ENCODE data around the gene LPP. TPM values are rescaled to one million over a fixed set of nuclear protein-coding genes. Genes with fewer than 3 reads are reported as not detected.

Gene LPP
- total and polyA plus RNA-seq, 2 donors (not counting 1 experiment from before 2014, with no cell fraction given) = 7.6 to 81.7 TPM

DNA sequence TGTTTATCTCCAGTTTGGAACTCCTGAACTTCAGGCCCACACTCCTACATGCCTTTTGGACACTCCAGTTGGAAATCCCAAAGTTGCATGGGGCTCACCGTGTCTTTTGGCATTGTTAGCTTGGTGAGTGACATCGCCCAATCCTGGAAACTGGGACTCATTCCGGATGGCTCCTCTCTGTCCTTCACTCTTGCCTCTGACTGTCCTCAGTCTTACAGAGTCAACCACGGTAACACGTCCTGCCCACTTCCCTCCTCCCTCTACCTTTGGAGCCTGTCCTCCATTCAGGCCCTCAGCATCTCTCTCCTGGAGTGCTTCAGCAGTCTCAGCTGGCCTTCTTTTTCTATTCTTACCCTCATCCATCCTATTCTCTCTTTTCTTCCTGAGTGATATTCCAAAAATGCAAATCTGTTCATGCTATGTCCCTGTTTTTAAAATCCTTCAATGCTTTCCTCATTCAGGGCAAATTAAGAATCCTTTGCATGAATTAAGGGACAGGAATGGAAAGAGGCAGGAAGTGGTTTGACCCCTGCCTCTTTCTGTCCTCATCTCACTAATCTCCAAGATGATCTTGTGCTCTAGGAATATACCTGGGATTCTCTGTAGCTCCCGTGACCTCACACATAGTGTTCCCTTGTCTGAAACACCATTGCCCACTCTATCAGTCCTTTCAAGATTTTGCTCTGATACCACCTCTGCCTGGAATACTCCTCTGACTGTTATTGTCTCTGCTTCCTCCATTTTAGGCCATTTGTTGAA lies 42.5 kb downstream of the LPP start:
- no peak overlapping the region for H3K4me3 Mint-ChIP-seq
- H4K20me1 ChIP-seq (ENCODE audit: control insufficient read depth, insufficient read depth, low read length, poor library complexity, severe bottlenecking) = no peaks in the 10 kb centered on the region
- ChIA-PET CTCF (interaction anchor here (2.3 kb wide), 1 partner anchor 43 kb away, joined by 5 read pairs; the partner anchor contains the start of gene LPP), POLR2A (no interaction called here)
- H3K27ac ChIP-seq (ENCODE audit: low read length in 2 of 2) = no peak overlapping the region
- H3K4me1 ChIP-seq (ENCODE audit: control insufficient read depth in 2 of 2, insufficient read depth in 2 of 2, low read length in 2 of 2) = peaks cover 0 to 8% of the 10 kb centered on the region in 2 donors
- no peaks in the 10 kb centered on the region for H3K9me3 Mint-ChIP-seq (ENCODE audit: insufficient read depth)
- H3K9me3 ChIP-seq (ENCODE audit: control extremely low read depth in 1 of 3, control insufficient read depth in 2 of 3, insufficient read depth in 1 of 3, low read length in 2 of 3) = no peaks in the 10 kb centered on the region
- no peak for ATAC-seq (ENCODE audit: low read depth)
- no peaks in the 10 kb centered on the region for H3K27me3 Mint-ChIP-seq
- H3K27me3 ChIP-seq (replicated peaks in 1 of 4; ENCODE audit: control extremely low read depth in 1 of 4, control insufficient read depth in 3 of 4, insufficient read depth in 4 of 4, low read length in 3 of 4) = no peaks in the 10 kb centered on the region
- no peak overlapping the region for H3K27ac Mint-ChIP-seq
- WGBS (ENCODE audit: insufficient coverage) = 100% methylated on average over 6 of the region's 6 CpGs
- DNase-seq = no peak
- H3K4me3 ChIP-seq (ENCODE audit: control extremely low read depth in 1 of 5, extremely low read depth in 1 of 5, insufficient read depth in 1 of 5, low read depth in 2 of 5, low read length in 4 of 5) = no peak overlapping the region
- peaks cover 0 to 12% of the 10 kb centered on the region in 2 experiments for H3K36me3 ChIP-seq (replicated peaks in 1 of 2; ENCODE audit: control extremely low read depth in 1 of 2, control insufficient read depth in 1 of 2, extremely low read depth in 1 of 2, insufficient read depth in 2 of 2, low read length in 1 of 2)
- no peak overlapping the region for H2AFZ ChIP-seq (ENCODE audit: insufficient read depth, low read depth, low read length, poor library complexity, severe bottlenecking)
- no peak overlapping the region for H3K4me2 ChIP-seq (replicated peaks; ENCODE audit: low read depth, low read length, poor library complexity, severe bottlenecking)
- TF ChIP-seq, protein P1, sequence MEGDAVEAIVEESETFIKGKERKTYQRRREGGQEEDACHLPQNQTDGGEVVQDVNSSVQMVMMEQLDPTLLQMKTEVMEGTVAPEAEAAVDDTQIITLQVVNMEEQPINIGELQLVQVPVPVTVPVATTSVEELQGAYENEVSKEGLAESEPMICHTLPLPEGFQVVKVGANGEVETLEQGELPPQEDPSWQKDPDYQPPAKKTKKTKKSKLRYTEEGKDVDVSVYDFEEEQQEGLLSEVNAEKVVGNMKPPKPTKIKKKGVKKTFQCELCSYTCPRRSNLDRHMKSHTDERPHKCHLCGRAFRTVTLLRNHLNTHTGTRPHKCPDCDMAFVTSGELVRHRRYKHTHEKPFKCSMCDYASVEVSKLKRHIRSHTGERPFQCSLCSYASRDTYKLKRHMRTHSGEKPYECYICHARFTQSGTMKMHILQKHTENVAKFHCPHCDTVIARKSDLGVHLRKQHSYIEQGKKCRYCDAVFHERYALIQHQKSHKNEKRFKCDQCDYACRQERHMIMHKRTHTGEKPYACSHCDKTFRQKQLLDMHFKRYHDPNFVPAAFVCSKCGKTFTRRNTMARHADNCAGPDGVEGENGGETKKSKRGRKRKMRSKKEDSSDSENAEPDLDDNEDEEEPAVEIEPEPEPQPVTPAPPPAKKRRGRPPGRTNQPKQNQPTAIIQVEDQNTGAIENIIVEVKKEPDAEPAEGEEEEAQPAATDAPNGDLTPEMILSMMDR (IDR thresholded peaks at IDR 0.05) = no peak
- no peak for TF ChIP-seq EZH2 (IDR thresholded peaks at IDR 0.05; ENCODE audit: borderline replicate concordance, insufficient read depth, low read depth, low read length, poor library complexity, severe bottlenecking)
- H3K9ac ChIP-seq (ENCODE audit: low read length) = no peak overlapping the region
- H3K79me2 ChIP-seq (ENCODE audit: control insufficient read depth, insufficient read depth, low read length) = peaks cover 52% of the 10 kb centered on the region
- peaks cover 33% of the 10 kb centered on the region for H3K4me1 Mint-ChIP-seq
- intact Hi-C loops (cut with micrococcal nuclease) = no loop called here

GRCh38 chr3:188197388-188197847 lies 43.5 kb downstream of the LPP start:
- DNase-seq = no peak
- H3K27me3 ChIP-seq (replicated peaks in 1 of 4; ENCODE audit: control extremely low read depth in 1 of 4, control insufficient read depth in 3 of 4, insufficient read depth in 4 of 4, low read length in 3 of 4) = no peaks in the 10 kb centered on the region
- H3K9me3 ChIP-seq (ENCODE audit: control extremely low read depth in 1 of 3, control insufficient read depth in 2 of 3, insufficient read depth in 1 of 3, low read length in 2 of 3) = no peaks in the 10 kb centered on the region
- TF ChIP-seq EZH2 (IDR thresholded peaks at IDR 0.05; ENCODE audit: borderline replicate concordance, insufficient read depth, low read depth, low read length, poor library complexity, severe bottlenecking) = no peak
- TF ChIP-seq, protein P1 (IDR thresholded peaks at IDR 0.05) = no peak
- H3K9me3 Mint-ChIP-seq (ENCODE audit: insufficient read depth) = no peaks in the 10 kb centered on the region
- ChIA-PET POLR2A (no interaction called here), CTCF (interaction anchor here (1.0 to 2.3 kb wide), 4 partner anchors 11 to 457 kb away, joined by 3 to 5 read pairs (median 4); partner anchors contain the start of gene LPP)
- H3K4me2 ChIP-seq (replicated peaks; ENCODE audit: low read depth, low read length, poor library complexity, severe bottlenecking) = no peak overlapping the region
- H3K79me2 ChIP-seq (ENCODE audit: control insufficient read depth, insufficient read depth, low read length) = peaks cover 51% of the 10 kb centered on the region
- H3K4me1 ChIP-seq (ENCODE audit: control insufficient read depth in 2 of 2, insufficient read depth in 2 of 2, low read length in 2 of 2) = peaks cover 0 to 8% of the 10 kb centered on the region in 2 donors
- no peaks in the 10 kb centered on the region for H3K27me3 Mint-ChIP-seq
- H4K20me1 ChIP-seq (ENCODE audit: control insufficient read depth, insufficient read depth, low read length, poor library complexity, severe bottlenecking) = no peaks in the 10 kb centered on the region
- WGBS (ENCODE audit: insufficient coverage) = 73% methylated on average over 5 of the region's 8 CpGs
- H3K27ac ChIP-seq (ENCODE audit: low read length in 2 of 2) = no peak overlapping the region
- no peak overlapping the region for H2AFZ ChIP-seq (ENCODE audit: insufficient read depth, low read depth, low read length, poor library complexity, severe bottlenecking)
- no peak overlapping the region for H3K9ac ChIP-seq (ENCODE audit: low read length)
- ATAC-seq (ENCODE audit: low read depth) = peak; percentile 94
- H3K4me3 ChIP-seq (ENCODE audit: control extremely low read depth in 1 of 5, extremely low read depth in 1 of 5, insufficient read depth in 1 of 5, low read depth in 2 of 5, low read length in 4 of 5) = no peak overlapping the region
- H3K4me3 Mint-ChIP-seq = no peak overlapping the region
- intact Hi-C loops (cut with micrococcal nuclease) = no loop called here
- peaks cover 0 to 9% of the 10 kb centered on the region in 2 experiments for H3K36me3 ChIP-seq (replicated peaks in 1 of 2; ENCODE audit: control extremely low read depth in 1 of 2, control insufficient read depth in 1 of 2, extremely low read depth in 1 of 2, insufficient read depth in 2 of 2, low read length in 1 of 2)
- H3K4me1 Mint-ChIP-seq = peaks cover 30% of the 10 kb centered on the region
- H3K27ac Mint-ChIP-seq = peak overlapping the region; percentile 33
